GM18519 (cell line): ENCODE results near the gene FRK.
"Not testable (repeated sequence)": the region's sequence is repeated elsewhere in the genome, so short reads cannot be mapped to it uniquely, and the experiment has no call there.

Source experiments
- ATAC-seq: cut with Tn5 transposase; IDR thresholded peaks from one replicate; pipeline ENCODE4 v1.9.1; 2021; ENCODE audit warnings: mild to moderate bottlenecking, moderate library complexity; ENCODE audit not compliant: unreplicated experiment, low FRiP score

The FRK gene

DNA sequence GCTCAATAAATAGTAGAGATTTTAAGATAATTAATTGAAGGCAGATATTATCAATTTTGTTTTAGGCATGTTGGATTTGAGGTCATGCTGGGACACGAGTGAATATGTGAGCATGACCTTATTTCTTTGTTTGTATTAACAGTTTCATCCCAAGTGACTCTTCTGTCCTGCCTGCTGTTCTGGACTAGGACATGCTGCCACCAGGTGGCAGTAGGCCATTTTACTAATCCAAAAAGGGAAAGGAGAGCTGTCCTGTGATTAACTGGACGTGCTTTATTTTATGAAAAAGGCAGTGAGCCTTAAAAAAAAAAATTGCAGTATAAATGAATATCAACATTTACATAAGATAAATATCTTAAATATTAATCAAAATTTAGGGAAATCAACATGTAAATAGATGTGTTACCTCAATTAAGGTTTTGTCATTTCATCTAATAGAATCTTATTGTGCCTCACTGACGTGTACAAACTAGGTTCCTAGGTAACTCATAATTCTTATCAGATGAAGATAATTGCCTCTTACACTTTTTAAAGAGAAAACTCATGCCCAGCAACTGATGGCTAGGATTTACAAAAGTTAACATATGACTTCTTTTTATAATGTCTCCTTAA, 49.8 kb downstream of the FRK start:
- ATAC-seq, result peak; percentile 34

DNA sequence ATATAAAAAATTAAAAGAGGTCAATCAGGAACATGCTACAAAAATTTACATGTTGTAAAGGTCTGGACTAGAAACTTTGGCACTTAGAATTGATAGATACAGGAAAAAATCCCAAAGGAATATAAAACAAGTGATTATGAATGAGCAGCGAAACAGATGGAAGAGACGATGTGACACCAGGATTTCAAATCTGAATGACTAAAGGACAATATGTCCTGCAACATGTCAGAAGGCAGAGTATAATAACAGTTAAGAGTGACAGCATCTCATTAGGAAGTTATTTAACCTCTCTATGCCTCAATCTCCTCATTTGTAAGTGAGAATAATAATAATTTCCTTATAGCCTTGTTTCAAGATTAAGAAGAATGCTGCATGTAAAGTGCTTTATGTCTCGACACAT, 50.3 kb downstream of the FRK start:
- no peak for ATAC-seq

GRCh38 chr6:116008470-116009243, 52.0 kb downstream of the FRK start:
- peak; percentile 41 for ATAC-seq

GRCh38 chr6:116004841-116005815, 55.6 kb downstream of the FRK start:
- no peak for ATAC-seq

DNA sequence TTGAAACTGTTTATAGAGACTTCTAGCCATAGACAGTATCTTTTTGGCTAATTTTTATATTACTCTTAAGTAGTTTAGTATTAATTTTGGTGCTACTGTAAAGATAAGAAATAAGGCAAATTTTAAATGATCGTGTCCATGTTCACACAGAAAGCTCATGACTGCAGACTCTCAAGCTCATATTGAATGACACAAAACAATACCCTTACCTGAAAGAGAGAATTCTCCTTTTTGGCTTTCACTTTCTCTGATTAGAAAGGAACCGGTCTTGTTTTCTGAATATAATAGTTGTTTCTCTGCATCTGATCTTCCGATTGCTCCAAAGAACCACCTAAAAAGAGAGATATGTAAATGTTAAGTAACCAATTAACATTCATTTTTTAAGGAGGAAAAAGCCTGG, 57.0 kb downstream of the FRK start:
- peak; percentile 96 for ATAC-seq

DNA sequence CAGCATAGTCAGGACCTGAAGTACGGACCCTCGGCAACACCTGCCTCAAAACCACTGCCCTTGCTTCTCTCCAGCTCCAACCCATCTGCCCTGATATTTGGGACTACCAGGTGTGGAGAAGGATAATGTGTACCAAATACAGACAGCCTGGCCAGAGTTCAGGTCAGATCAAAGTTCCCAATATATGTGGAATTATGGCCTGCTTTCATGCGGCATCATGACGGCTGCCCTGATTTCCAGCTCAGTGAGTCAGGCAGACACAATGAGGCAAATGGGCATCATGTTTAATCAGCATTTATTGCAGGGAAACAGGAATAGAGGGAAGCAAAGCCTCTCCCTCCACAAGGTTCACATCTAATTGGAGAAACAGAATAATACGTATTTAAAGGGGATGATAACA, 57.9 kb downstream of the FRK start:
- ATAC-seq, result no peak

DNA sequence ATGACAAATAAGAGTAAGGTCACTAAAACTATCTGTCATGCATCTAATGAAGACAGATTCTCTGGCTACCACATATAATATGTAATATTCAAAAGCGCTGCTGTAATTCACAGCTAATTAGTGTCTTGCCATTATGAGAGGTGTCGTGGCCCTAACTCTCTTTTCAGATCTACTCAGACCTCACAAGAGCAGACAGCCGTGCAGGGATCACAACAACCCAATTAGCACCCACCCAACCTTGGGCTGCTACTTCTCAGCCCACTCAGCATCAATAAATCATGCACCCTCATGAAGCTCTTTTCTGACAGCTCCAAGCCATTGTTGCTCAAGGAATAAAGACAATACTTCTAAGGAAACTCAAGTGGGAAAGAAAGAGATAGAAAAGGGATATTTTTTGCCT, 61.5 kb downstream of the FRK start:
- no peak for ATAC-seq

- no peak for ATAC-seq
Observed at GRCh38 chr6:115997990-115998585, 62.6 kb downstream of the FRK start.

DNA sequence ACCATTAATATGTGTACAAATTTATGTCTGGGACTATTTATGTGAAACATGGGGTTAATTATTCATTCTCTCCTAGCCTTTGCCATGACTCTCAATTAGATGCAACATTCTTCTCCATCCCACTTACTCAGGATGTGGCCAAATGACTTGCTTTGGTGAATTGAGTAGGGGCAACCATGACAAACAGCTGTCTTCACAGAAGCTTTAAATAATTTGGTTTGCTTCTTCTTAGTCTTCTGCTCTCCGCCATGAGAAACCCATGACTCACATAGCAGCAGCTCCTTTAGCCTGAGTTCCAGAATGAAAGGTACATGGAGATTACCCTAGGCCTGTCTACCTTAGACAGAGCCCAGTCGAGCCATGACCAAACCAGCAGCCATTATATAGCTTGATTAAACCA, 74.7 kb downstream of the FRK start:
- no peak for ATAC-seq

- ATAC-seq, result no peak
Observed at GRCh38 chr6:115984809-115985208, 75.9 kb downstream of the FRK start.

GRCh38 chr6:115983998-115984397, 76.7 kb downstream of the FRK start:
- ATAC-seq, result no peak

GRCh38 chr6:115982453-115982852, 78.2 kb downstream of the FRK start:
- ATAC-seq, result no peak

DNA sequence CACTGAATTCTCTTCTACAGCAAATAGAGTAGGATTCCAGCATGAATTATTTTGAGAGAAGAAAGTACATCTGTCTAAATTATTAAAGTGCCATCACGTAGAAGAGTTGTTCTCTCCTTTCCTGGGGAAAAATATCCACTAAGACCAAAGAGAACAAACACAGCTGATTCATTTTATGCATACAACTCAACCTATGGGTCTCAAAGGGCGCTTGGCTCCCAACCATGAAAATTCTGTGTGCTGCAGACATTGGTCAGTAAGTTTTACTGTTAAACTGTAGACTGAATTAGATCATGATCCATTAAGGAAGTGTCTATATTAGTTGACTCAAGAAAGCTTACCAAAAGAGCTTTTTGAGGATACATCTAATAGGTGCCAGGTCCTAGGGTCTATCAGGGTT, 83.5 kb downstream of the FRK start:
- ATAC-seq, result no peak

DNA sequence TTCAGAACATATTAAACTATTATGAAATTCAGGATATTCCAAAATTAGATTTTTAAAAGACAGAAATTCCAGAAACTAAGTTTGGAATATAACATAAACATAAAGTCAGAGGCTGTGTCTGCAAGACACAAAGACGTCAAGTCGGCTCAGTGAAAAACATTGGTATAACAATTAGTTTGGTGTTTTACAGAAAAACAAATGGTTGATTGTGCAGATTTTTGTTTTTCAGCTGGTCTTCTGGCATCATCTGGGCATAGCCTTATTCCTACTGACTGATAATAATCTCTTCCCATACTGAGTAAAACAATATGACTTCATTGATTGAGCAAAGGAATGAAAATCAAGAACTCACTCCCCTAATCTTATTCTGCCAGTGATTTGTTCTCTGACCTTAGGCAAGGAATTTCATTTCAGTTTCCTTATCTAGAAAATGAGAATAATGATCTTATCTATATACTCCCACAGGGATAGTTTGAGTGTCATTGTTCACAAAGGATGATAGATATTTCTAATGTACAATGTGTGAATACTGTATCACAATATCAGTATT, 84.3 kb downstream of the FRK start:
- ATAC-seq, result no peak

DNA sequence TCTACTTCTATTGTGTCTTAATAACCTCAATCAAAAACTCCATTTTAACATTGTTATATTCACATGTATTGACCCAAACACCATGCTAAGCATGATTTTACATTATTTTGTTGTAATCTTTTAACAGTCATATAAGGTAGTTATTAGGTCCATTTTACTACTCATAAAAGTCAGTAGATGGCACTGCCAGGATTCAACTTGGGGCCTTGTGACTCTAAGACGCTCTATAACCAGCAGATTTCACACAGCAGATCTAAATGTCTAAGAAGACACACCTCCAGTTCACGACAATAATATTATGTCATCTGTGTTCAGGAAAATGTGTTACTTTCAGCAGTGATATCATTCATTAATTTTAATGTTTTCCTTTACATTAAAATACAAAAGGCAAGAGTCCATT, 88.0 kb downstream of the FRK start:
- ATAC-seq, result no peak

DNA sequence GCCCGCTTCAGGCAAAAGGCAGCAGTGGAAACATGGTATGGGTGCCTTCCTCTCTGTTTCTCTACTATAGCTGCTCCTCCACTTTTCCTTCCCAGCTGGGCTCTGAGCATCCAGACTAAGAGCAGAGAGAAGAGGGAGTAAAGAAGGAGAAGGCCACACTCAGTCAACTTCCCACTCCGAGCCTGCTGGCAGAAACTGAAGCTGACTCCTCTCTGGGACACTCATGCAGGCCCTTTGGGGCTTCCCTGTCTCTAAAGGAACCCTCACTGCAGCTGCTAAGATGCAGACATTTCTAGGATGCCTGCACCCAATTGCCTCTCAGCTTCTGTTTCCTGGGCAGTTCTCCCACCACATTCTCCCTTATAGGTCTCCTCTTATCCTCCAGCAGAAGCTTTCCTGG, 88.9 kb downstream of the FRK start:
- no peak for ATAC-seq

DNA sequence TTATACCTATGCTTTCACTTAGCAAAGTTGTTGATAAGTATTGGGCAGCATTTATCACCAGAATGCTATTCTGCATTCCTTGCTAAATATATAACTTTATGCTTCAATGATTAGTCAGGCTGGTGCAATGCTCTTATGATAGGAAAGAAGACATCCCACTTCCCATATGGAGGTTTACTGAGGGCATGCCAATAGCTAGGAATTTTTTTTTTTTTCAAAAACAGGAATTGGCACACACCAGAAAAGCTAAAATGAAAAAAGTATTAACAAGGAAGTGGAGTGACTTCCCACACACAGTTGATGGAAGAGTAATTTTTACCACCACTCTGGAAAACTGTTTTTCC, 90.8 kb downstream of the FRK start:
- ATAC-seq, result no peak

- no peak for ATAC-seq
Observed at GRCh38 chr6:115969207-115969929, 91.3 kb downstream of the FRK start.

DNA sequence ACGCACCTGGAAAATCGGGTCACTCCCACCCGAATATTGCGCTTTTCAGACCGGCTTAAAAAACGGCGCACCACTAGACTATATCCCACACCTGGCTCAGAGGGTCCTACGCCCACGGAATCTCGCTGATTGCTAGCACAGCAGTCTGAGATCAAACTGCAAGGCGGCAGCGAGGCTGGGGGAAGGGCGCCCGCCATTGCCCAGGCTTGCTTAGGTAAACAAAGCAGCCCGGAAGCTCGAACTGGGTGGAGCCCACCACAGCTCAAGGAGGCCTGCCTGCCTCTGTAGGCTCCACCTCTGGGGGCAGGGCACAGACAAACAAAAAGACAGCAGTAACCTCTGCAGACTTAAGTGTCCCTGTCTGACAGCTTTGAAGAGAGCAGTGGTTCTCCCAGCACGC, 100.4 kb downstream of the FRK start:
- not testable (repeated sequence) for ATAC-seq

GRCh38 chr6:115958958-115959357, 101.7 kb downstream of the FRK start:
- ATAC-seq, result no peak
